Sigmoid colon (tissue), 4 donors: ENCODE measurements around the gene TES.

ENCODE experiments used
- EP300 ChIP-seq, 4 donors: sonication (generic); formaldehyde crosslinking; IDR thresholded peaks; one replicate each; pipeline ENCODE4 v1.6.1; 2017; ENCODE audit warnings: antibody characterized with exemption in 4 of 4
- POLR2A ChIP-seq, 2 donors: fragments of 450-650 bp; IDR thresholded peaks; one replicate each; pipeline ENCODE4 v1.6.1; 2016; ENCODE audit warnings: antibody characterized with exemption in 2 of 2, mild to moderate bottlenecking in 2 of 2, moderate library complexity in 2 of 2
- TF ChIP-seq, protein P1 (sequence below), 4 experiments: fragments of 450-650 bp in 3 of 4; fragments of 200-600 bp in 1 of 4; IDR thresholded peaks; one replicate each; pipeline ENCODE4 v1.5.1; 2016 to 2019; ENCODE audit warnings: antibody characterized with exemption in 4 of 4, mild to moderate bottlenecking in 3 of 4, moderate library complexity in 2 of 4

DNA sequence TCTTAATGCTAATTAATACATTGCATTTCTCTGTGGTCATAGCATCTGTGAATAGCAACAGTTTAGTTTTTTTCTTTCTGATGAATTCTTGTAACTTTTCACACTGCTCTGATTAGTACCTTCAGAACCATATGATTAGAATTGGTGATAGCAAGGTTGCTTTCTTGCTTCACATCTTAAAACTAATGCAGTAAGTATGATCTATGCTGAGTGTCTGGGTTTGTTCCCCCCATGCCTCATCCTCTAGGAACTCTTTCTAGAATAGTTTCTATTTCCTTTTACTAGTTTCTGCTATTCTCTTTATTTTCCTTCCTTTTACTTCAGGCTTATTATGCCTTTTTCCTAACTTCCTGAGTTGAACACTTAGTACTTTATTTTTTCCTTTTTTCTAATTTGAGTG lies 32.4 kb downstream of the TES start:
- TF ChIP-seq, protein P1, sequence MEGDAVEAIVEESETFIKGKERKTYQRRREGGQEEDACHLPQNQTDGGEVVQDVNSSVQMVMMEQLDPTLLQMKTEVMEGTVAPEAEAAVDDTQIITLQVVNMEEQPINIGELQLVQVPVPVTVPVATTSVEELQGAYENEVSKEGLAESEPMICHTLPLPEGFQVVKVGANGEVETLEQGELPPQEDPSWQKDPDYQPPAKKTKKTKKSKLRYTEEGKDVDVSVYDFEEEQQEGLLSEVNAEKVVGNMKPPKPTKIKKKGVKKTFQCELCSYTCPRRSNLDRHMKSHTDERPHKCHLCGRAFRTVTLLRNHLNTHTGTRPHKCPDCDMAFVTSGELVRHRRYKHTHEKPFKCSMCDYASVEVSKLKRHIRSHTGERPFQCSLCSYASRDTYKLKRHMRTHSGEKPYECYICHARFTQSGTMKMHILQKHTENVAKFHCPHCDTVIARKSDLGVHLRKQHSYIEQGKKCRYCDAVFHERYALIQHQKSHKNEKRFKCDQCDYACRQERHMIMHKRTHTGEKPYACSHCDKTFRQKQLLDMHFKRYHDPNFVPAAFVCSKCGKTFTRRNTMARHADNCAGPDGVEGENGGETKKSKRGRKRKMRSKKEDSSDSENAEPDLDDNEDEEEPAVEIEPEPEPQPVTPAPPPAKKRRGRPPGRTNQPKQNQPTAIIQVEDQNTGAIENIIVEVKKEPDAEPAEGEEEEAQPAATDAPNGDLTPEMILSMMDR (IDR thresholded peaks at IDR 0.05): no peak
- TF ChIP-seq POLR2A (IDR thresholded peaks at IDR 0.05): no peak
- no peak for TF ChIP-seq EP300 (IDR thresholded peaks at IDR 0.05)
